Measurements from ENCODE around the gene PTPN3.
A peak's percentile ranks its signal among the peaks of the same experiment; 100 is the strongest.

Gene PTPN3

GRCh38 chr9:109479822-109480221 lies 18.3 kb downstream of the PTPN3 start:
- no peak for TF ChIP-seq ZFX (IDR thresholded peaks at IDR 0.05)
- no peak for TF ChIP-seq CTCF (conservative IDR thresholded peaks at IDR 0.05)
- no peak overlapping the region for H3K27ac ChIP-seq

GRCh38 chr9:109478665-109479380 lies 19.3 kb downstream of the PTPN3 start:
- H3K27ac ChIP-seq: no peak overlapping the region
- no peak for TF ChIP-seq CTCF (conservative IDR thresholded peaks at IDR 0.05)
- no peak for TF ChIP-seq ZFX (IDR thresholded peaks at IDR 0.05)

GRCh38 chr9:109478051-109478563 lies 20.0 kb downstream of the PTPN3 start:
- H3K27ac ChIP-seq: no peak overlapping the region
- TF ChIP-seq ZFX (IDR thresholded peaks at IDR 0.05) (no peak), CTCF (conservative IDR thresholded peaks at IDR 0.05) (no peak)

GRCh38 chr9:109477258-109478050 lies 20.7 kb downstream of the PTPN3 start:
- no peak for TF ChIP-seq CTCF (conservative IDR thresholded peaks at IDR 0.05)
- TF ChIP-seq ZFX (IDR thresholded peaks at IDR 0.05): no peak
- H3K27ac ChIP-seq: no peak overlapping the region

GRCh38 chr9:109476642-109477257 lies 21.4 kb downstream of the PTPN3 start:
- H3K27ac ChIP-seq: no peak overlapping the region
- TF ChIP-seq ZFX (IDR thresholded peaks at IDR 0.05): no peak

- TF ChIP-seq CTCF (conservative IDR thresholded peaks at IDR 0.05) (no peak), ZFX (IDR thresholded peaks at IDR 0.05) (no peak)
- H3K27ac ChIP-seq: peak overlapping the region; percentile 38
Measured at GRCh38 chr9:109475526-109475925, 22.6 kb downstream of the PTPN3 start.

GRCh38 chr9:109474944-109475343 lies 23.2 kb downstream of the PTPN3 start:
- TF ChIP-seq ZFX (IDR thresholded peaks at IDR 0.05) (no peak), CTCF (conservative IDR thresholded peaks at IDR 0.05) (no peak)
- H3K27ac ChIP-seq: no peak overlapping the region

Measured in C4-2B (cell line).